ENCODE measurements around the gene PITPNC1. TPM values are rescaled to one million over a fixed set of nuclear protein-coding genes. Genes with fewer than 3 reads are reported as not detected.

PITPNC1 gene
- total and polyA plus RNA-seq, 2 of the 13 experiments (the other 11 are each of a cell fraction or from before 2014, with no cell fraction given): 4.1 to 5.7 TPM

DNA sequence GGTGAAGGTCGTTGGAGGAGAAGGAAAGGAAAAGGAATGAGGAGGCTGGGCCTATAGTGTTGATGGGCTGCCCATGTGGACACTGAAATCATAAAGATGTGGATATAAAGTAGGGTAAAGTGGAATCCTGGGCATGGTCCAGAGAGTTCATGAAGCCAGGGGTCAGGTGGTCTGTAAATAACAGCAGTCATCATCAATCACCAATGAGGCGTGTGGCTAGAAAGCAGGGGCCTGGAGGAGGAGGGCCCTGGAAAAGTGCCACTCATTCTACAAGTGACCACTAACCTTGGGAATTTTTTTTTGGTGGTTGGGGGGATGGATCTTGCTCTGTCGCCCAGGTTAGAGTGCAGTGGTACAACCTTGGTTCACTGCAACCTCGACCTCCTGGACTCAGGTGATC, 225.4 kb downstream of the PITPNC1 start:
- H3K27ac ChIP-seq (ENCODE audit: extremely low read length, insufficient read depth, low read length): no peak overlapping the region
- DNase-seq (ENCODE audit: low spot score): no peak
- CTCF ChIA-PET (ENCODE audit: low intra/inter-chr PET ratio, low total read pairs): interaction anchor here (0.9 to 2.3 kb wide), 4 partner anchors 215 to 227 kb away, joined by 3 to 12 read pairs (median 7); partner anchors contain the start of gene PITPNC1
- no peaks in the 10 kb centered on the region for H3K79me2 ChIP-seq (ENCODE audit: insufficient read depth, low read length)
- H3K27me3 ChIP-seq (ENCODE audit: control insufficient read depth in 1 of 2, insufficient read depth in 2 of 2, low read length in 2 of 2): no peaks in the 10 kb centered on the region
- H3K9ac ChIP-seq (ENCODE audit: insufficient read depth, low read depth, low read length): no peak overlapping the region
- H3K36me3 ChIP-seq (replicated peaks in 1 of 2; ENCODE audit: control insufficient read depth in 1 of 2, insufficient read depth in 2 of 2, low read length in 2 of 2): no peaks in the 10 kb centered on the region
- WGBS (ENCODE audit: low lambda C conversion rate): 21% methylated on average over 4 of the region's 4 CpGs
- H2AFZ ChIP-seq (ENCODE audit: low read length): no peak overlapping the region
- no peak overlapping the region for H3K4me3 ChIP-seq (replicated peaks in 1 of 3; ENCODE audit: insufficient read depth in 1 of 3, low read depth in 2 of 3, low read length in 3 of 3)
- peaks cover 11% of the 10 kb centered on the region for H3K4me1 ChIP-seq (ENCODE audit: insufficient read depth, low read length)
- no peak for TF ChIP-seq ELF4 (CRISPR knock-in tag; IDR thresholded peaks at IDR 0.05; ENCODE audit: borderline replicate concordance)
- TF ChIP-seq WIZ (CRISPR knock-in tag; IDR thresholded peaks at IDR 0.05): no peak
- no peak for TF ChIP-seq MYNN (CRISPR knock-in tag; IDR thresholded peaks at IDR 0.05; ENCODE audit: low read depth)
- TF ChIP-seq, protein P1, sequence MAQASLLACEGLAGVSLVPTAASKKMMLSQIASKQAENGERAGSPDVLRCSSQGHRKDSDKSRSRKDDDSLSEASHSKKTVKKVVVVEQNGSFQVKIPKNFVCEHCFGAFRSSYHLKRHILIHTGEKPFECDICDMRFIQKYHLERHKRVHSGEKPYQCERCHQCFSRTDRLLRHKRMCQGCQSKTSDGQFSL (CRISPR knock-in tag; IDR thresholded peaks at IDR 0.05): no peak
- 0 out of 2 replicates have a peak, but pooled peaks have one; percentile 16 for TF ChIP-seq ZNF501 (CRISPR knock-in tag; IDR thresholded peaks at IDR 0.05)
- TF ChIP-seq SALL1 (CRISPR knock-in tag; IDR thresholded peaks at IDR 0.05): peak; percentile 19; the same call in 1 of the 2 replicates
- in situ Hi-C loops (cut with HindIII; ENCODE audit: extremely low pct_ligation_motif_present, low pct_unique_long_range_greater_than_20kb): loop anchor here (10.0 kb wide), 1 partner anchor 228 kb away; the partner anchor contains the start of gene PITPNC1
- intact Hi-C loops (cut with micrococcal nuclease; ENCODE audit: unreplicated experiment): no loop called here
- no peaks in the 10 kb centered on the region for H3K9me3 ChIP-seq (ENCODE audit: low read length)
- FAIRE-seq: no peak
- peak; percentile 21; the same call in 1 of the 3 replicates for ATAC-seq
- no peak overlapping the region for H3K4me2 ChIP-seq (ENCODE audit: low read depth, low read length)
- POLR2A ChIA-PET: no interaction called here
- H4K20me1 ChIP-seq (ENCODE audit: insufficient read depth, low read length): no peaks in the 10 kb centered on the region
- BruUV-seq (replicated peaks): no TSS peak

DNA sequence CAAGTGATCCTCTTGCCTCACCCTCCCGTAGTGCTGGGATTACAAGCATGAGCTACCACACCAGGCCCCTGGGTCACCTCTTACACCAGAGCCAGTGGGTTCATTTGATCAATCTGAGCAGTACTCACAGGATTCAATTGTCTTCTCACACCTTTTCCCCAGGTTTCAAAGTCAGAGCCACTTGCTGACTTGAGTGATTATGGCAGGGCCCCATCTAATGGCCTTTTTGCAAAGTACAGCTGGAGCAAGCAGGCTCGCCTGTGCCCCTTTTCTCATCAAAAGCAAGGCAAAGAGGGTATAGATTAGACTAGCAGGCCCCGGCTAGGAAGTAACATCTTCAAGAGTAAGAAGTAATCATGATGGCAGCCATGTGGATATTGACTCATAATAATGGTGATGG, 225.9 kb downstream of the PITPNC1 start:
- intact Hi-C loops (cut with micrococcal nuclease; ENCODE audit: unreplicated experiment) (loop anchor here (1.0 kb wide), 1 partner anchor 216 kb away; no protein-coding TSS in a partner anchor), in situ Hi-C loops (cut with HindIII; ENCODE audit: extremely low pct_ligation_motif_present, low pct_unique_long_range_greater_than_20kb) (loop anchor here (10.0 kb wide), 1 partner anchor 228 kb away; the partner anchor contains the start of gene PITPNC1)
- peak; percentile 90 for FAIRE-seq
- no peak overlapping the region for H2AFZ ChIP-seq (ENCODE audit: low read length)
- no peak overlapping the region for H3K4me2 ChIP-seq (ENCODE audit: low read depth, low read length)
- no peaks in the 10 kb centered on the region for H3K9me3 ChIP-seq (ENCODE audit: low read length)
- H3K27me3 ChIP-seq (ENCODE audit: control insufficient read depth in 1 of 2, insufficient read depth in 2 of 2, low read length in 2 of 2): no peaks in the 10 kb centered on the region
- peaks cover 11% of the 10 kb centered on the region for H3K4me1 ChIP-seq (ENCODE audit: insufficient read depth, low read length)
- no peak overlapping the region for H3K4me3 ChIP-seq (replicated peaks in 1 of 3; ENCODE audit: insufficient read depth in 1 of 3, low read depth in 2 of 3, low read length in 3 of 3)
- ATAC-seq: peak; percentile 90
- no peak overlapping the region for H3K9ac ChIP-seq (ENCODE audit: insufficient read depth, low read depth, low read length)
- H4K20me1 ChIP-seq (ENCODE audit: insufficient read depth, low read length): no peaks in the 10 kb centered on the region
- H3K79me2 ChIP-seq (ENCODE audit: insufficient read depth, low read length): no peaks in the 10 kb centered on the region
- ChIA-PET POLR2A (no interaction called here), CTCF (ENCODE audit: low intra/inter-chr PET ratio, low total read pairs) (interaction anchor here (0.9 to 2.3 kb wide), 4 partner anchors 216 to 228 kb away, joined by 3 to 12 read pairs (median 7); partner anchors contain the start of gene PITPNC1)
- 23% methylated on average over 3 of the region's 3 CpGs for WGBS (ENCODE audit: low lambda C conversion rate)
- peak; percentile 71 for DNase-seq (ENCODE audit: low spot score)
- no peaks in the 10 kb centered on the region for H3K36me3 ChIP-seq (replicated peaks in 1 of 2; ENCODE audit: control insufficient read depth in 1 of 2, insufficient read depth in 2 of 2, low read length in 2 of 2)
- no peak overlapping the region for H3K27ac ChIP-seq (ENCODE audit: extremely low read length, insufficient read depth, low read length)
- BruUV-seq (replicated peaks): no TSS peak
- TF ChIP-seq, protein P2, sequence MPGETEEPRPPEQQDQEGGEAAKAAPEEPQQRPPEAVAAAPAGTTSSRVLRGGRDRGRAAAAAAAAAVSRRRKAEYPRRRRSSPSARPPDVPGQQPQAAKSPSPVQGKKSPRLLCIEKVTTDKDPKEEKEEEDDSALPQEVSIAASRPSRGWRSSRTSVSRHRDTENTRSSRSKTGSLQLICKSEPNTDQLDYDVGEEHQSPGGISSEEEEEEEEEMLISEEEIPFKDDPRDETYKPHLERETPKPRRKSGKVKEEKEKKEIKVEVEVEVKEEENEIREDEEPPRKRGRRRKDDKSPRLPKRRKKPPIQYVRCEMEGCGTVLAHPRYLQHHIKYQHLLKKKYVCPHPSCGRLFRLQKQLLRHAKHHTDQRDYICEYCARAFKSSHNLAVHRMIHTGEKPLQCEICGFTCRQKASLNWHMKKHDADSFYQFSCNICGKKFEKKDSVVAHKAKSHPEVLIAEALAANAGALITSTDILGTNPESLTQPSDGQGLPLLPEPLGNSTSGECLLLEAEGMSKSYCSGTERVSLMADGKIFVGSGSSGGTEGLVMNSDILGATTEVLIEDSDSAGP (CRISPR knock-in tag; IDR thresholded peaks at IDR 0.05; ENCODE audit: borderline replicate concordance): no peak
- TF ChIP-seq ZNF468 (CRISPR knock-in tag; IDR thresholded peaks at IDR 0.05) (no peak), ZNF225 (CRISPR knock-in tag; IDR thresholded peaks at IDR 0.05) (no peak), MAFF (IDR thresholded peaks at IDR 0.05; ENCODE audit: low read depth, low read length) (0 out of 2 replicates have a peak, but pooled peaks have one; percentile 8), RAD21 (CRISPR knock-in tag; IDR thresholded peaks at IDR 0.05) (peak; percentile 71), MYNN (CRISPR knock-in tag; IDR thresholded peaks at IDR 0.05; ENCODE audit: low read depth) (peak; percentile 29; the same call in 1 of the 2 replicates)
- TF ChIP-seq, protein P3, sequence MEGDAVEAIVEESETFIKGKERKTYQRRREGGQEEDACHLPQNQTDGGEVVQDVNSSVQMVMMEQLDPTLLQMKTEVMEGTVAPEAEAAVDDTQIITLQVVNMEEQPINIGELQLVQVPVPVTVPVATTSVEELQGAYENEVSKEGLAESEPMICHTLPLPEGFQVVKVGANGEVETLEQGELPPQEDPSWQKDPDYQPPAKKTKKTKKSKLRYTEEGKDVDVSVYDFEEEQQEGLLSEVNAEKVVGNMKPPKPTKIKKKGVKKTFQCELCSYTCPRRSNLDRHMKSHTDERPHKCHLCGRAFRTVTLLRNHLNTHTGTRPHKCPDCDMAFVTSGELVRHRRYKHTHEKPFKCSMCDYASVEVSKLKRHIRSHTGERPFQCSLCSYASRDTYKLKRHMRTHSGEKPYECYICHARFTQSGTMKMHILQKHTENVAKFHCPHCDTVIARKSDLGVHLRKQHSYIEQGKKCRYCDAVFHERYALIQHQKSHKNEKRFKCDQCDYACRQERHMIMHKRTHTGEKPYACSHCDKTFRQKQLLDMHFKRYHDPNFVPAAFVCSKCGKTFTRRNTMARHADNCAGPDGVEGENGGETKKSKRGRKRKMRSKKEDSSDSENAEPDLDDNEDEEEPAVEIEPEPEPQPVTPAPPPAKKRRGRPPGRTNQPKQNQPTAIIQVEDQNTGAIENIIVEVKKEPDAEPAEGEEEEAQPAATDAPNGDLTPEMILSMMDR (CRISPR knock-in tag; IDR thresholded peaks at IDR 0.05): peak; percentile 76
- TF ChIP-seq, protein P4, sequence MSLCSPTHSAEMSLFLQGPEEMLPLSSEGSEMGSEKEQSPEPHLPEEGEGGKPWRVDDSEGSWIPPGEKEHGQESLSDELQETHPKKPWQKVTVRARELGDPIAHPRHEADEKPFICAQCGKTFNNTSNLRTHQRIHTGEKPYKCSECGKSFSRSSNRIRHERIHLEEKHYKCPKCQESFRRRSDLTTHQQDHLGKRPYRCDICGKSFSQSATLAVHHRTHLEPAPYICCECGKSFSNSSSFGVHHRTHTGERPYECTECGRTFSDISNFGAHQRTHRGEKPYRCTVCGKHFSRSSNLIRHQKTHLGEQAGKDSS (CRISPR knock-in tag; IDR thresholded peaks at IDR 0.05; ENCODE audit: borderline replicate concordance, low read depth): no peak
